ENCODE results near the gene CTNNA2. TPM values are rescaled to one million over a fixed set of nuclear protein-coding genes. Genes with fewer than 3 reads are reported as not detected.

The CTNNA2 gene
- polyA plus RNA-seq, 1 of the 3 experiments (the other 2 are of a cell fraction), result 0.30 TPM

GRCh38 chr2:79630060-79630459 lies 117.2 kb downstream of the CTNNA2 start:
- POLR2A ChIA-PET, result no interaction called here
- H3K4me1 ChIP-seq (ENCODE audit: control insufficient read depth in 1 of 2, insufficient read depth in 2 of 2, low read depth in 1 of 2, low read length in 1 of 2), result no peaks in the 10 kb centered on the region
- no peak overlapping the region for H2AFZ ChIP-seq (ENCODE audit: low read depth)
- no peaks in the 10 kb centered on the region for H3K79me2 ChIP-seq (ENCODE audit: insufficient read depth)
- H3K4me2 ChIP-seq, result no peak overlapping the region
- H3K36me3 ChIP-seq (replicated peaks in 1 of 2; ENCODE audit: control insufficient read depth in 1 of 2, insufficient read depth in 2 of 2, low read length in 1 of 2), result no peaks in the 10 kb centered on the region
- TF ChIP-seq SIN3A (IDR thresholded peaks at IDR 0.05; ENCODE audit: borderline replicate concordance, low read depth, low read length), result no peak
- no peak for TF ChIP-seq RAD21 (IDR thresholded peaks at IDR 0.05; ENCODE audit: low read length)
- TF ChIP-seq RXRA (IDR thresholded peaks at IDR 0.05; ENCODE audit: borderline replicate concordance, low read depth), result no peak
- TF ChIP-seq IRF3 (IDR thresholded peaks at IDR 0.05; ENCODE audit: low read depth, low read length), result no peak
- no peak for TF ChIP-seq ZBTB33 (IDR thresholded peaks at IDR 0.05; ENCODE audit: borderline replicate concordance, low read depth)
- no peak for TF ChIP-seq JUND (IDR thresholded peaks at IDR 0.05)
- no peak for TF ChIP-seq RCOR1 (IDR thresholded peaks at IDR 0.05; ENCODE audit: low read length)
- H3K9ac ChIP-seq, result no peak overlapping the region
- H3K9me2 ChIP-seq, result peaks cover 4% of the 10 kb centered on the region; the same call in 1 of the 2 replicates
- H3K9me3 ChIP-seq, result no peaks in the 10 kb centered on the region
- CTCF ChIA-PET, result interaction anchor here (0.8 to 1.1 kb wide), 2 partner anchors 15 to 73 kb away, joined by 3 read pairs; no protein-coding TSS in a partner anchor
- H3K27me3 ChIP-seq (ENCODE audit: insufficient read depth), result no peaks in the 10 kb centered on the region
- WGBS (ENCODE audit: low lambda C conversion rate), result 46% methylated on average over 3 of the region's 3 CpGs
- no peak for DNase-seq
- no peak overlapping the region for H3K4me3 ChIP-seq (ENCODE audit: low read depth in 2 of 2, low read length in 1 of 2)
- H3F3A ChIP-seq (replicated peaks; ENCODE audit: insufficient read depth), result no peaks in the 10 kb centered on the region
- no peaks in the 10 kb centered on the region for H4K20me1 ChIP-seq (ENCODE audit: insufficient read depth)
- H3K27ac ChIP-seq (ENCODE audit: low read depth in 2 of 2, low read length in 1 of 2), result no peak overlapping the region

- DNase-seq, result no peak
- H3K36me3 ChIP-seq (replicated peaks in 1 of 2; ENCODE audit: control insufficient read depth in 1 of 2, insufficient read depth in 2 of 2, low read length in 1 of 2), result no peaks in the 10 kb centered on the region
- H3K27ac ChIP-seq (ENCODE audit: low read depth in 2 of 2, low read length in 1 of 2), result no peak overlapping the region
- POLR2A ChIA-PET, result no interaction called here
- no peak overlapping the region for H3K9ac ChIP-seq
- TF ChIP-seq NFIC (IDR thresholded peaks at IDR 0.05; ENCODE audit: borderline replicate concordance) (no peak), SIN3A (IDR thresholded peaks at IDR 0.05; ENCODE audit: borderline replicate concordance, low read depth, low read length) (no peak), PBX3 (IDR thresholded peaks at IDR 0.05) (no peak), TEAD4 (IDR thresholded peaks at IDR 0.05; ENCODE audit: borderline replicate concordance, insufficient read depth) (no peak), JUND (IDR thresholded peaks at IDR 0.05) (no peak), YY1 (IDR thresholded peaks at IDR 0.05; ENCODE audit: low read depth) (no peak), MXI1 (IDR thresholded peaks at IDR 0.05; ENCODE audit: low read depth, low read length) (no peak), POLR2AphosphoS5 (IDR thresholded peaks at IDR 0.05; ENCODE audit: low read depth, low read length) (no peak), SMC3 (IDR thresholded peaks at IDR 0.05; ENCODE audit: low read depth, low read length) (no peak)
- no peak overlapping the region for H3K4me3 ChIP-seq (ENCODE audit: low read depth in 2 of 2, low read length in 1 of 2)
- H4K20me1 ChIP-seq (ENCODE audit: insufficient read depth), result no peaks in the 10 kb centered on the region
- H3K9me2 ChIP-seq, result peaks cover 4% of the 10 kb centered on the region; the same call in 1 of the 2 replicates
- no peaks in the 10 kb centered on the region for H3K4me1 ChIP-seq (ENCODE audit: control insufficient read depth in 1 of 2, insufficient read depth in 2 of 2, low read depth in 1 of 2, low read length in 1 of 2)
- no peaks in the 10 kb centered on the region for H3K9me3 ChIP-seq
- CTCF ChIA-PET, result no interaction called here
- no peak overlapping the region for H2AFZ ChIP-seq (ENCODE audit: low read depth)
- no peaks in the 10 kb centered on the region for H3F3A ChIP-seq (replicated peaks; ENCODE audit: insufficient read depth)
- no peak overlapping the region for H3K4me2 ChIP-seq
- H3K27me3 ChIP-seq (ENCODE audit: insufficient read depth), result no peaks in the 10 kb centered on the region
- H3K79me2 ChIP-seq (ENCODE audit: insufficient read depth), result no peaks in the 10 kb centered on the region
- 47% methylated on average over 7 of the region's 7 CpGs for WGBS (ENCODE audit: low lambda C conversion rate)
These were observed 118.2 kb downstream of the CTNNA2 start for GRCh38 chr2:79630972-79631557.

Data from SK-N-SH (cell line).